AG08396 (cell line): ENCODE measurements around the gene TCFL5.
A peak's percentile ranks its signal among the peaks of the same experiment; 100 is the strongest.

Experiments
- DNase-seq: peaks from one replicate; pipeline ENCODE4 v3.0.0; 2012; ENCODE audit warnings: low spot score, mixed read lengths

TCFL5 gene

DNA sequence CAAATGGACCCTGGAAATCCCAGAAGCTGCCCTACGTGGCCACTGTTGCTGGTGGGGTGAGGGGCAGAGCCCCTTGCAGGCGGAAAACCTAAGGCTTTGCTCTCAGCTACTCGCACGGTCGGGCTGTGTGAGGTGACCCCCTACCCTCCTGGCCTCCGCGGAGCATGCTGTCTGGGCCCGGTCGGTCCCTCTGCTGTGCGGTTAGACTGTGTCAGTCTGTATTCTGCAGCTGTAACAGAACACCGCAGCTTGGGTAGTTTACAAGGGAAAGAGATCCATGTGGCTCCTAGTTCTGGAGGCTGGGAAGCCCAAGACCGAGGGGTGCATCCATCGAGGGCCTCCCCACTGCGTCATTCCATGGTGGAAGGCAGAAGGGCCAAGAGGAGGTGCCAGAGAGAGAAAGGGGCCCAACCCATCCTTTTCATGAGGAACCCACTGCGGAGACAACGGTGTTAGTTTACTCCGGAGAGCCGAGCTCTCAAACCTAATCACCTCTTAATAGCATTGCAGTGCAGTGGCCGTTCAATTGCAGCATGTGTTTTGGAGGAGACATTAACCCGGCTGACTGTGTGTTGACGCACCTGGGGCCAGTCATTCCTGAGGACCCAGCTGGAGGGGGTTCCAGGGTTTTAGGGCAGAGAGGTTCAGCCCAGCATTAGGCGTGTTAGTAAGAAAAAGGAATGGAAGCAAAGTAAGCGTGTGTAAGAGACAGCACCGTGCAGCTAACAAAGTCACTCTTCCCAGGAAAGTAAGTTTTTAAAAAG is 26.5 kb downstream of the TCFL5 start:
- no peak for DNase-seq

DNA sequence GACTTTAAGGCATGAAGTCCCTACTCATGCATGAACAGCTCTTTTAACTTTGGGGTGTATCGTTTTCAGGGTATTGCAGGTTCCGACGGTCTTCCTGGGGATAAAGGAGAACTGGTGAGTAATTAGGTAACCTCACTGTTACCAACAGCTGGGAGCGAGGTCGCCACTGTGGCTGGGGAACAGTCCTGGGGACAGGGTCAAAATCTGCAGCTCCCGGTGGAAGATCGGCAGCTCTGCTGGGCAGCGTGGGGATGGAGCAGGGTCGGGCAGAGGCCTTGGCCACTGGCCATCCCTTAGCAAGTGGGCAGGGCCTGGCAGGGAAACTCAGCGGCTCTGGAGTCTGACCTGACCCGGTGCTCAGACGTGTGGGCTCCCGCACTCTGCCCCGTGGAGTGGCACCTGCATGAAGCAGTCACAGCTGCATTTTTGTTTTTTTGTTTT is 28.7 kb downstream of the TCFL5 start:
- no peak for DNase-seq

DNA sequence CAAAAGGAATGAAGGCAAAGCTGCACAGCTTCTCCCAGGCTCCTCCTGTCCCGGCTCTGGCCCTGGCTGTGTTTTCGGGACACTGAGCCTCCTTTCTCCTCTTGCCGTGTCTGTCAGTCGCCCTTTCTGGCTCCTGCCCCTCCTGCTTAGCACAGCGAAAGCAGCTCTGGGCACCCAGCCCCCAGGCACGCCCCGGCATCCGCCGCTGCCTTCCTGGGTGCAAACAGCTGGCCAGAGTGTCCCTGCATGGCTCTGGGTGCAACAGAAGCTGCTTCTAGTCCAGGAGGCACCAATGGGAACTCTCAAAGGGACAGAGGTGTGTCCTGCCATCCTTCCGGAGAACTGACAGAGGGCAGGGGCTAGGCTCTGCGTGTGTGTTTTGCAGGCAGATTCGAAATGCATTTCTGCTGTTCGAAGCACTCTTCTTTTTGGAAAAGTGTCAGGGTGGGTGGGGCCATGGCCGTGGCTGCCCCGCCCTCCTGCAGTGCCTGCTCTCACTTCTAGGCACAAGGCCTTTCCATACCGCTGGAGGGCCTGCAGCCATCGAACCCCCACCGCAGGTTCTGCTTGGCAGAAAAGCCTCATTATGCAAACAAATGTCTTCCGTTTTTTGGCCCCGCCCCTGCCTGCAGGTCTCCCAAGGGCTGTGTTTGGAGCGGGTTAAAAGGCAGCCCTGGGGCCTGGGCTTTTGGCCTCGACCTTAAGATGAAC is 29.3 kb downstream of the TCFL5 start:
- DNase-seq = no peak

DNA sequence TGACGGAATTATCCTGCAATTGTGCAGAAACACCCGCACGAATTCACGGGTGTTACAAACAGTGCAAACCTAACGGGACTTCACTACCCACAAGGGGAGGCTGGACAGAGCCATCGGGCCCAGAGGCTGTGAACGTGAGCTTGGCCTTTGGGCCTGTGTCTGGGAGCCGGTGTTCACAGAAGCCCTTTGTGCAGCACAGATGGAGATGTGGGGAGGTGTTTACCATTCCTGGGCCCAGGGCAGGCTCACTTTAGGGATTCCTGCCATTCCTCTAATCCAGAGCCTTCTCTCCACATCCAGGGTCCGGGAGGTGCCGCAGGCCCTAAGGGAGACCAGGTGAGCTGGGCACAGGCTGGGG is 29.8 kb downstream of the TCFL5 start:
- DNase-seq = no peak

DNA sequence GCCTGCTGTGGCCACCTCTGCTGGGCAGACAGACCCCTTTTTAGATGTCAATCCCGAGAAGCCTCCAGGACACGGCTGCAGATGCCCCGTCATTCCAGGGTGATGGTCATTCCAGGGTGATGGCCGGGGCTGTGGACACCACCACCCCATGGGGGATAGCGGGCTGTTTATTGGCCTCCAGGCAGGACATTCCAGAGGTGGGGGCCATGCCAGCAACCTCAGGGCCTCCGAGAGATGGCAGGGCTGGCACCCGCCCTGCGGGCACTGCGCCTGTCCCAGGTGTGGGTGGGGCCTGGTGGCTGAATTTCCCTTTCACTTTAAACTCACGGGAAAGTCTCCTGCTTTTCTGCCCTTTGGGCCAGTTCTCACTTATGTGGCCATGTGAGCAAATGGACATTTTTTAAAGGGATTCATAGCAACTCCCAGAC is 30.2 kb downstream of the TCFL5 start:
- DNase-seq = no peak

DNA sequence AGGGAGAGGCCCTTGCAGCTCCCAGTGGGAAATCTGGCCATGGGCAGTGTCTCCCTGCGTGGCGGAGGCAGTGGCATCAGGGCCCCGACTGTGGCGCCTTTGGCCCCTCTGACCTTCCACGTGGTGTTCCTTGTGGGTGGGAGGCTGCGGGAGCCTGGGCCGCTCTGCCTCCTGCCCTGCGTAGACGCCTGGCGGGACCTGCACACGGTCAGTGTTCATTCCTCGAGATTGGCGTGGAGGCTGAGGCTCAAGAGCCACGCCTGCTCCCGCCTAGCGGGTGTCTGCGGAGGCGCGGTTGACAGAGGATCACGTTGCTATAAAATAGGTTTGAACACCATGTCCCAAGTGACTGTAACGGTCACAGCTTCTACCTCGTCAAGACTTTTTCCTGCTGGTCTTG is 30.8 kb downstream of the TCFL5 start:
- DNase-seq = no peak

DNA sequence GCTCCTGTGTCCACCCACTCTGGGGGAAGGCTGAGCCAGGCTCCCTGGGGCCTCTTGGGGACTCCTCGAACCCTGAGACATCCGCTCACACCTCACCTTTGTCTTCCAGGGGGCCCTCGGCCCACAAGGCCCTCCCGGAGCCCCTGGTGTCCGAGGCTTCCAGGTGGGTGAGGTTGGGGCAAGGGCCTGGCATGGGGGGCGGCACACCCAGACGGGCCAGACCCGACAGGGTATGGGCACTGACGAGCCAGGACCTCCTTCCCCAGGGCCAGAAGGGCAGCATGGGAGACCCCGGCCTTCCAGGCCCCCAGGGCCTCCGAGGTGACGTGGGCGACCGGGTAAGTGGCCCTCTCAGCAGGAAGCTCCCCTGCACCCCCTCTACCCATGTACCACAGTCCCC is 31.4 kb downstream of the TCFL5 start:
- no peak for DNase-seq

DNA sequence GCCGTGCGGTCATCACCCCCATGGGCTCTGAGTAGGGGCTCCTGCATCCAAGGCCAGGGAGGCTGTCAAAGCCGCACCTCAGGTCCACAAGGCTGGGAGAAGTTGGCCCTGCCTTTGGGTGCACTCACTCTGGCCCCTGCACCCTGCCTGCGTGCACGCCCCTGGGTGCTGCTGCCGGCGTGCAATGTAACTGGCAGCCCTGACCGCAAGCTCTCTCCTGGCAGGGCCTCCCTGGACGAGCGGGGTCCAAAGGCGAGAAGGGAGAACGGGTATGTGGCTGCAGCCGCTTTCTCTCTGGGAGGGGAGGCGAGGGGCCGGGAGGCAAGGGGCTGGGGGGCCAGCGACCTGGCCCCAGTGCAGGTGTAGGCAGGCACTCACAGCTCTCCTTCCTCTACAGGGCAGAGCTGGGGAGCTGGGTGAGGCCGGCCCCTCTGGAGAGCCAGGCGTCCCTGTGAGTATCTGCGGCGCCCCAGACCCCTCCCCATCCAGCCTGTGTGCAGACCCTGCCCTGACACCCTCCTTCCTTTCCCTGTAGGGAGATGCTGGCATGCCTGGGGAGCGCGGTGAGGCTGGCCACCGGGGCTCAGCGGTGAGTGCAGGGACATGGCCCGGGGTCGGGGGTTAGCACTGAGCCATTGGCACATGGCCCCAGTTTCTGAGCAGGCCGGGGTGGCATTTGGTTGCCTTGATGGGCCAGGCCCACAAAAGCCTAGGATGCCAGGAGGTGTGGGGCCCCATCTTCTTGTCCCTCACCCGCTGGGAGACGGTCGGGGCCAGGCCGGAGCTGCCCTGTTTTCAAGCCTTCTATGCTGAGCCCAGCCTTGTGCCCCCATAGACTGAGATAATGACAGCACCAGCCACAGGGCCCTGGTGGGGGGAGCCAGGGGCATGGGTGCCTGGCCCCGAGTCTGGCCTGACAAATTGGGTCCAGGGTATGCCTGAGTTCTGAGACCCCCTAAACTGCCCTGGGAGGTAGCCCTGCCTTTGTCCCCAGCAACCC is 32.1 kb downstream of the TCFL5 start:
- no peak for DNase-seq

DNA sequence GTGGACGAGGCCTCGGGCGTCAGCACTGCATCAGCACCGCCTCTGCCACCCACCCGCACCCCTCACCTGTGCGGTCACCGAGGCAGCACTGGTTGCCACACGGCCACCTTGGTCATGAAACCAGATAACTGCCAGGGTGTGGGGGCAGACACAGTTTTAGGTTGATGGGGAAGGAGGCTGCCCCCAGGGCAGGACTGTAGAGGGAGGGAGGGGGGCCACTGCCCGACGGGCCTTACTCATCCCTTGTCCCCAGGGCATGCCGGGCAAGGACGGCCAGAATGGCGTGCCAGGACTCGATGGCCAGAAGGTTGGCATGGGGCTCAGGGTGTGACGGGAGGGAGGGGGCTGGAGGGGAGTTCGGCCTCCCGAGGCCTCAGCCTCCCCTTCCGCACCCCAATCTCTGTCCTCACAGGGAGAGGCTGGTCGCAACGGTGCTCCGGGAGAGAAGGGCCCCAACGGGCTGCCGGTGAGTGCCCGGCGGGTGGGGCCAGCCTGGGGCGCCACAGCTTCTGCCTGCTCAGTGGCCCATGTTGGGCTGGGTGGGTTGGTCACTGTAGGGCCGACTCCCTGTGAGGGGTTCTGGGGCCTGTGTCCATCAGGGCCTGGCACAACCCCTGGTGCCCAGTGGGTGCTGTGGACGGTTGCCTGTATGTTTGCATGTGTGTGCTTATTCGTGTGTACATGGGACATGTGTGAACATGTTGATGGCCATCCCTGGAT is 33.0 kb downstream of the TCFL5 start:
- DNase-seq = no peak

DNA sequence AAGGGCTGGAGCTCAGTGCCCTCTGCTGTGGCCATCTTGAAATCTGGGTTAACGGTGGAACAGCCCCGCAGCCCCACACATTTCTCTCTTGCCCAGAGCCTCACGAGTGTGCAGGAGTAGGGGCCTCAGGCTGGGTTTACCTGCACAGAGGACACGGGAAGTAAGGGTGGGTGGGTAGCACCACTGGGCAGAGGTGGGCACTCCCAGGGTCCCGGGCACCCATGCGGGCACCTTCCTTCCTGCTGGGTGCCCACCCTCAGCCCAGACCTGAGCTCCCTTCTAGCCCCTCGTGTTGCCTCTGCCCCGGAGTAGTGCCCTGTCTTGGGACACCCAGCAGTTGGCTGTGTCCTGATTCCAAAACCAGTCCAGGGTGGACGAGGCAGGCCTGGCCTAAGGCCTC is 33.6 kb downstream of the TCFL5 start:
- no peak for DNase-seq

DNA sequence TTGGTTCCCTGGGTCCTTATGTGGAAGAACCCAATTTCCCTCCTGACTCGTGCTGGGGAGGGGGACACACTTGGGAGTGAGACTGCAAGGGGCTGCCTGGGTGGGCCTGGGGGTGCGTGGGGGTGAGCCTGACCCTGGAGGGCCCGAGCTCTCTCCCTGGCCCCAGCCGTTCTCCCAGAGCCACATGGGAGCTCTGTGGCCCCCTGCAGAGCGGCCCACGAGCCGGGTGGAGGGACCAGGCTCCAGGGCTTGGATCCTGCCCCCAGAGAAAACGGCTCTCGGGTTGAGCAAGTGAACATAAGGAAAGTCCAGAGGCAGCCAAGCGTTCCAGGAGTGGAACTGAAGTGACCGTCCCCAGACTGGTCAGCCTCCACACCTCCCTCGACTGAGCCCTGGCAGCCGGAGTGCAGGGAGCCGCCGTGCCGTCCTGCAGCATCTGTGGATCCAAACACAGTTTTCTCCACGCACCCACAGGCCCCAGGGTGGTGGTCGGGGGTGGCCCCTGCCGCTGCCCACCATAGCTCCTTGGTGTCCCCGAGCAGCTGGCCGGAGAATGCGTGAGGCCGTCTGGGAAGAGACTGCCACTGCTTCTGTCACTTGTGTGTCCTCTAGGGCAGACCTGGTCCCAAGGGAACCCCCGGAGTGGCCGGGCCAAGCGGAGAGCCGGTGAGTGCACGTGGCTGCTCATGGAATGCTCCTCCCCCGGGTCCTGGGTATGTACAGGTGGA is 34.1 kb downstream of the TCFL5 start:
- DNase-seq = no peak

DNA sequence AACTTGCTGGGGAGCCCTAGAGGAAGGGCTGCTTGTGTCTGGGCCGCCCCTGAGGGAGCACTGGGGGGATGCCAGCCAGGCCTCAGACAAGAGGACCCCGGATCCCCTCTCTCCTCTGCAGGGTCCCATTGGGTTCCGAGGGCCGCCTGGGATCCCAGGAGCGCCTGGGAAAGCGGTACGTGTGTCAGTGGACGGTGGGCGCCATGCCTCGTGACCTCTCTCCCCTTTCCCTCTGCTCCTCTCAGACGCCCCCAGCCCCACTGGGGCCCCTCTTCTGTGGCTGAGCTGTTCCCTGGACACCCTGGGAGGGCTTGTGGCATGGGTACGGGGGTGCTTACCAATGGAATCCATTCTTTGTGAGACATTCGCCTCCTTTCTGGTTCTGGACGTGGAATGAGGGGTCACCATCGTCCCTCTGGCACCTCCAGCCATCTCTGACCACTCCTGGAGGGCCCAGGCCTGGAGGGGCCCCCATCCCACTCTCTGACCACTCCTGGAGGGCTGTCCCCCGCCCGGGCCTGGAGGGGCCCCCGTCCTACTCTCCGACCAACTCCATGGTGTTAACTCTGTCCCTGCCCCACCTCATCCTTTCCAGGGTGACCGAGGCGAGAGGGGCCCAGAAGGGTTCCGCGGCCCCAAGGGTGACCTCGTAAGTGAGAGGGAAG is 34.8 kb downstream of the TCFL5 start:
- no peak for DNase-seq

DNA sequence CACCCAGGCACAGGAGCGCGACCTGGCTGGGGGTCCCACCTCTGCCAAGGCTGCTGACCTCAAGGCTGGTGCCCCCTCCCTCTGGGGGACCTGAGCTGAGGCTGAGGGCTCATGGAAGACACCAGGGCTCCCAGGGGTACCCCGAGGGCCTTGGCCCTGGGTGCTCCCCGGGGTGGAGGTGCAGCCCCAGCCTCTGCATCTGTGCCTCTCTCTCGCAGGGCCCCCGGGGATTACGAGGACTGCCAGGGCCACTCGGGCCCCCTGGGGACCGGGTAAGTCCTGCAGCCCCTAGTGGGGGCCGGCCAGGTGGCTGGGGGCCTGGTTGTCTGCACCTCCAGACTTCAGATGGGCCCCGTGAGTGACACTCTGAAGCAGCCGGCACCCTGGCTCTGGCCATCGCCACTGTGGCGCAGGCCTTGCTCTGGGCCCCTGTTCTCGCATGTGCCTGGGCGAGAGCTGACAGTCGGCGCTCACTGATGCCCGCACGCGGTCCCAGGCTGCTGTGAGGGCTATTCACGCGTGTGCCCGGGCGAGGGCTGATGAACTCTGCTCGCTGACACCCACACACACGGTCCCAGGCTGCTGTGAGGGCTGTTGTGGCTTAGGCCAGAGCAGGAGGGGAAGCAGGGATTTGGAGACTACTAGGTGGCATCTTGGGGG is 35.5 kb downstream of the TCFL5 start:
- no peak for DNase-seq

DNA sequence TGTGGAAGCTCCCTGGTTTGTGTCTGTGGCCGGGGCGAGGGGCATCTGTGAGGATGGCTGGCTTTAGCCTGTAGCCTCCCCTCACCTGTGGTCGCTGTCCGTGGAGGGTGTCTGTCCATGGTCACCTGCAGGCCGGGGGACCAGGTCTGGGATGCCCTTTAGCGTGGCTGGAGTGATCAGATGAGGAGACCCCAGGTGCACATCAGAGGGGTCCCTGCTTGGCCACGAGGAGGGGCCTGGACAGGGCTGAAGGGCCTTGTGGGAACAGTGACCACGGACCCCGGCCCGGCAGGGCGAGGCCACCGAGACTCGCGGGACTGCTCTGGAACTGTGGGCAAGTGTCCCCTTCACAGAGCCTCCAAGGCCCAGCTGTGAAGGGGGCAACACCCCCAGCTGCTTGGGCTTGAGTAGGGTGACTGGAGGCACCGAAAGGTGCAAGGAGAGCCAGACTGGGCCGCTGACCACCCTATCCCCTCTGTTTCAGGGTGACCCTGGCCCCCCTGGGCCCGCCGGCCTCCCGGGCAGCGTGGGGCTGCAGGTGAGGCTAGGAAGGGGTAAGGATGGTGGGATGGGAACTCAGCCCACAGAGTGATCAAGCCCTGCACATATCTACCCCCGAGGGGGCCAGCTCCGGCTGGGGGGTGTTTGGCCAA is 36.2 kb downstream of the TCFL5 start:
- DNase-seq = no peak

DNA sequence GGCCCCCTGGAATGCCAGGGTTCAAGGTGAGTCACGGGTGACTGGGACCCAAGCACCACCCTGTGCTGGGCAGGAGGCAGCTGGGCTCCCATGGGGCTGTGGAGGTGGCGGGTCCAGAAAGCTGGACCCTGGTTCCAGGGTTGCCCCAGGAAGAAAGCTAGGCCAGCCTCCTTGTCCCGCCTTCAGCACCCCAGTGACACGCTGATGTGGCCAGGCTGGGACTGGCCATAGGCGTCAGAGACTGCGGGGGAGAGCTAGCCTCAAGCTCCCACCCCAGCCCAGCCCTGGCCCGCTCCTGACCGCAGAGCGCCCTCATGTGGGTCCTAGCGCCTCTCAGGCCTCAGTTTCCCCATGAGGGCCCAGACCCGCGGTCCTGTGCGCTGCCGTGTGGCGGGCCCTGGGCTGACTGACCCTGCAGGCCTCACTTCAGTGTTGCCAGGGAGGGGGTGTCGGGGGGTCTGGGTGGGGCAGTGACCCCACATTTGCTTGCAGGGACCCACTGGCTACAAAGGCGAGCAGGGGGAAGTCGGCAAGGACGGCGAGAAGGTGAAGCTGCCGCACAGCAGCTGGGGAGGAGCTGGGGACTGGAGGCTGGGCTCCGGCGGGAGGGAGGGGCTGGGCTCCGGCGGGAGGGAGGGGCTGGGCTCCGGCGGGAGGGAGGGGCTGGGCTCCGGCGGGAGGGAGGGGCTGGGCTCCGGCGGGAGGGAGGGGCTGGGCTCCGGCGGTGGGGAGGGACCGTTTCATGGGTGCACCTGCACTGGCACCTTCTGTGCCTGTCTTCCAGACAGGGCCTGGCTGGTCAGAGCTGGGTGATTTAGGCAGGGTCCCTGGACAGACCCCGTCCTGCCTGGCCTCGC is 36.9 kb downstream of the TCFL5 start:
- DNase-seq = peak; percentile 73

DNA sequence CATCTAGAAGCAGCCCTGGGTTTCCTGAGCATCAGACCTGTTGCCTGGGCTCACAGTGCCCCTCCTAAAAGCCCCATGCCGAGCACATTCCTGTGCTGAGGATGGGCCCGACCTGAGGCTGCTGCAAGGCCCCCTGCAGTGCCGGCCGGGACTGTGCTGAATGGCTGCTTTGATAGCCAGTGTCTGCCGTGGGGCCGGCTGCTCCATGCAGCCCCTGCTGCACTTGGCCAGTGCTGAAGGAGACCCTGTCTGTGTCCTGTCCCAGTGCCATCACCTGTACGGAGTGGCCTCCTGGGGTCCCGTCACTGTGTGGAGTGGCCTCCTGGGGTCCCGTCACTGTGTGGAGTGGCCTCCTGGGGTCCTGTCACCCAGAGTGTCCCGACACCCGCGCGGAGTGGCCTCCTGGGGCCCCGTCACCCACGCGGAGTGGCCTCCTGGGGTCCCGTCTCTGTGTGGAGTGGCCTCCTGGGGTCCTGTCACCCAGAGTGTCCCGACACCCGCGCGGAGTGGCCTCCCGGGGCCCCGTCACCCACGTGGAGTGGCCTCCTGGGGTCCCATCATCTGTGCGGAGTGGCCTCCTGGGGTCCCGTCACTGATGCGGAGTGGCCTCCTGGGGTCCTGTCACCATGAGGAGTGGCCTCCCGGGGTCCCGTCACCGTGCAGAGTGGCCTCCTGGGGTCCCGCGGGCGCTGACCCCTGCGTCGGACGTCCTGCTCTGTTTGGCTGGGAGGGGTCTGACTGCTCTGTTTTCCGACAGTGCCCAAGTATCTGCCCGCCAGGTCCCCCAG is 37.7 kb downstream of the TCFL5 start:
- no peak for DNase-seq

DNA sequence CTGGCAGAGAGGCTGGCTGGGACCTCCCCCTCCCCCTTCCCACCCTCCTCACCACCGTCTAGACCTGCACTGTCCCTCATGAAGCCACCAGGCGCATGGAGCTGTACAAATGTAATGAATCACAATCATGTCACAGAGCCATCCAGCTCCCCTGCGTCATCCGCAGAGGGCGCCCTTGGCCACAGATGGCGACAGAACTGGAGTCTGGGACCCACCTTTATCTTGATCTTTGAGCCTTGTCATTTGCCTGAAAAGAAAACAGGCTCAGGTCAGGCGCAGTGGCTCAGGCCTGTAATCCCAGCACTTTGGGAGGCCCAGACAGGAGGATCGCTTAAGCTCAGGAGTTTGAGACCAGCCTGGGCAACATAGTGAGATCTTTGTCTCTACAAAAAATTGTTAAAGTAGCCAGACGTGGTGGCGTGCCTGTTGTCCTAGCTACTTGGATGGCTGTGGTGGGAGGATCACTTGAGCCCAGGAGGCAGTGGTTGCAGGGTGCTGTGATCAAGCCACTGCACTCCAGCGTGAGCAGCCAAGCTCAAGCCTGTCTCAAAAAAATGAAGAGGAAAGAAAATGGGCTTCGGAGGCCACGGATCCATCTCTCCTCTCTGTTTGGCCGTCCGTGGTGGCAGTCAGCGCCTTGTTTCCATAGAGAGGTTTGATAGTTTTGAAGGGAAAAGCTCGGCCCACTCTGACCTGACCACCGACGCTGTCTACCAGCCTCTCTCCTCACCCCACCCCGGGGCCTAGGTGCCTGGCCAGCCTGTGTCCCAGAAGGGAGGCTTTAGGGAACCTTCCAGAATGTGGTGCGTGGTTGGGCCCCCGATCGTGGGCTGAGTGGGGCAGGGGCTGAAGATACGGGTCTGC is 38.6 kb downstream of the TCFL5 start:
- no peak for DNase-seq
